HG03108 (cell line): Measurements from ENCODE around the gene LCE4A.

Experiments used
- ATAC-seq: cut with Tn5 transposase; IDR thresholded peaks from one replicate; pipeline ENCODE4 v1.9.1; 2021; ENCODE audit warnings: moderate library complexity; ENCODE audit not compliant: unreplicated experiment

LCE4A gene

GRCh38 chr1:152745289-152745704 is 37.3 kb downstream of the LCE4A start:
- ATAC-seq = no peak

DNA sequence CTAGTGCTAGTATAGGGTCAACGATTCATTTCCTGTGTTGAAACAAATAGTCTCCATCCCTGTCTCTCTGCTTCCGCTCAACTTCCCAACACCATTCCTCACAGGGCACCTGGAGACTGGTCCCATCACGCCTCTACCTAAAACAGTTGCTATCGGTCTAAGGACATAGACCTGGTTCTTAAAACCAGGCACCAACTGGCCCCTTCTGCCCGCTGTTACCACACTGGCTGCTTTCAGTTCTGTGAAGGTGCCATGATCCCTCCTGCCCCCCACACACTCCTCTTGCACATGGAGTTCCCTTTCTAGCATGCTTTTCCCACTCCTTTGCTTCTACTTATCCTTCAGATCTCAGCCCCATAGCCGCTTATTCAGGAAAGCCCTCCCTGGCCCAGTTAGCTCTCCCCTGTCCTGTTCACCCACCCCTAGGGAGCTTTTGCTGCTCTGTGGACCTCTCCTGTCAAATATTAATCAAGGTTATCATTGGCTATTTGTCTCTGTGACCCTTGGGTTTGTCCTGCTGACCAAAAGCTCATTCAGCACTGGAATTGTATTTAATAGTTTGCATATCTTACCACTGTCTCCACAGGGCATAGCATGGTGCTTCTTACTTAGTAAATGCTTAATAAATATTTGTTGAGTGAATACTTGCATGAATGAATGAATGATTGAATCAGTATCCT is 37.9 kb downstream of the LCE4A start:
- ATAC-seq = no peak

DNA sequence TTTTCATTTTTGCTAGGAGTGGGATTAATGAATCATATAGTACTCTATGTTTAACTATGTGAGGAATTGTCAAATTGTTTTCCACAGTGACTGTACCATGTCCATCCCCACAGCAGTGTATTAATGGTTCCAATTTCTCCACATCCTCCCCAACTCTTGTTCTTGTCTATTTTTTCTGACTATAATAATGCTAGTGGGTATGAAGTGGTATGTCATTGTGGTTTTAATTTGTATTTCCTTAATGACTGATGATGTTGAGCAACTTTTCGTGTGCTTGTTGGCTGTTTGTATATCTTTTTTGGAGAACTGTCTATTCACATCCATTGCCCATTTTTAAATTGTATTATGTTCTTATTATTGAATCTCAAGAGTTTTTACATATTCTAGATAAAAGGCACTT is 39.9 kb downstream of the LCE4A start:
- ATAC-seq = no peak

DNA sequence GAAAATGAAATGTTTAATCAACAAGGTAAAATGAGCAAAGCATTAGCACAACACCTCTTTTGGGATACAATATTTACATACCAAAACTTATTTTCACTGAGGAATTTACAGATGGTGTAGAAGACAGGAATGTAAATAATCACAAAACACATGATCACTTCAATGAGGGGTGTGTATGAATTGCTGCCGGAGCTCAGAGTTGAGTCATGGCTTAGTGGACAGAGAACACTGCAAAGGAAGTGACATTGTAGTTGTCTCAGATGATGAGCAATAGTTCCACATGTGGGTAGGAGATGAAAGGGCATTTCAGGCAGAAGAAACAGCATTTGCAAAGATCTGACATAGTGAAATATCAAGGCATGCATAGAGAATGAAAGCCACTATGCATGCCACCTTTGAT is 44.3 kb downstream of the LCE4A start:
- ATAC-seq = no peak

GRCh38 chr1:152753586-152753985 is 45.6 kb downstream of the LCE4A start:
- ATAC-seq = no peak

DNA sequence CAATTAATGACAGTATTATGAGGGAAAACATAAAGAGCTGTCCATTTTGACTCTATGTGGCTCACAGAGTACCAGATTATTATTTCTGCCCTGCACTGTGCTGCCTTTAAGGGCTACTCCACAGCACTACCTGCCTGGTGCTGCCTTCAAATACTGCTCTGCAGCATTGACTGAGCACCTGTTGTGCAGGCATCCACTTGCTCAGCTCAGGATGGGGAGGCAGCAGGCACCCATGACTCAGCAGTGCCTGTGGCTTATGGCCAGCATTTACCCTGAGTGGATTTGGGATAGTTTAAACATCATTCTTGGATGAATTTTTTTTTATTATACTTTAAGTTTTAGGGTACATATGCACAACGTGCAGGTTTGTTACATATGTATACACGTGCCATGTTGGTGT is 48.9 kb downstream of the LCE4A start:
- ATAC-seq = no peak

- no peak for ATAC-seq
Observed at GRCh38 chr1:152757747-152758146, 49.8 kb downstream of the LCE4A start, which contains the start of gene KPRP. TSS of gene KPRP (plus strand) at chr1:152758025. CDS start at chr1:152759589, 1,564 bp downstream.

- no peak for ATAC-seq
Observed at GRCh38 chr1:152758636-152759035, 50.7 kb downstream of the LCE4A start.
